Spinal cord (tissue), 10 donors: ENCODE data around the gene ESPNL. TPM values are rescaled to one million over a fixed set of nuclear protein-coding genes. Genes with fewer than 3 reads are reported as not detected.

ENCODE experiments used
- DNase-seq, 6 donors: peaks; one replicate each; pipeline versions ENCODE4 v3.0.0 to v3.0.0-alpha.2; 2013 to 2015; ENCODE audit warnings: low spot score in 6 of 6, low read depth in 4 of 6
- H3K27ac ChIP-seq: one replicate; pipeline ENCODE4 v1.5.1; 2013; ENCODE audit warnings: low read depth, low read length, control low read depth
- H3K27me3 ChIP-seq: one replicate; pipeline ENCODE4 v1.6.1; 2013; ENCODE audit warnings: low read length; ENCODE audit not compliant: control insufficient read depth, insufficient read depth
- H3K36me3 ChIP-seq: one replicate; pipeline ENCODE4 v1.6.1; 2013; ENCODE audit warnings: low read length; ENCODE audit not compliant: control insufficient read depth, insufficient read depth
- H3K4me1 ChIP-seq: one replicate; pipeline ENCODE4 v1.6.1; 2013; ENCODE audit warnings: low read length; ENCODE audit not compliant: control insufficient read depth, insufficient read depth
- H3K4me3 ChIP-seq: one replicate; pipeline ENCODE4 v1.5.1; 2013; ENCODE audit warnings: low read depth, low read length, control low read depth
- H3K9me3 ChIP-seq: one replicate; pipeline ENCODE4 v1.6.1; 2013; ENCODE audit warnings: low read length; ENCODE audit not compliant: control insufficient read depth, insufficient read depth
- WGBS: methylation state at CpG from one replicate; pipeline ENCODE4 v1.1.5; 2013; ENCODE audit warnings: missing lambda C conversion rate; ENCODE audit not compliant: insufficient coverage; 5-methylcytosine and 5-hydroxymethylcytosine counted together
- polyA plus RNA-seq, 2 donors: library from polyadenylated mRNA; unstranded; fragments of 120-200 nt; gene quantifications; one replicate each; pipeline ENCODE4 v1.2.1, GENCODE V29; 2013; ENCODE audit not compliant: insufficient read length in 2 of 2
- total RNA-seq, 2 donors: library from RNA; depleted of rRNA in 1 of 2; stranded (reverse); fragments of 120-200 nt in 1 of 2; fragments of >200 nt in 1 of 2; gene quantifications; one replicate each; pipeline versions ENCODE4 v1.2.3 to v1.2.4, GENCODE V29; 2013 to 2014
- donor health status: healthy.

ESPNL gene
- total and polyA plus RNA-seq, 4 donors, result 0.43 to 4.3 (median 0.70) TPM

DNA sequence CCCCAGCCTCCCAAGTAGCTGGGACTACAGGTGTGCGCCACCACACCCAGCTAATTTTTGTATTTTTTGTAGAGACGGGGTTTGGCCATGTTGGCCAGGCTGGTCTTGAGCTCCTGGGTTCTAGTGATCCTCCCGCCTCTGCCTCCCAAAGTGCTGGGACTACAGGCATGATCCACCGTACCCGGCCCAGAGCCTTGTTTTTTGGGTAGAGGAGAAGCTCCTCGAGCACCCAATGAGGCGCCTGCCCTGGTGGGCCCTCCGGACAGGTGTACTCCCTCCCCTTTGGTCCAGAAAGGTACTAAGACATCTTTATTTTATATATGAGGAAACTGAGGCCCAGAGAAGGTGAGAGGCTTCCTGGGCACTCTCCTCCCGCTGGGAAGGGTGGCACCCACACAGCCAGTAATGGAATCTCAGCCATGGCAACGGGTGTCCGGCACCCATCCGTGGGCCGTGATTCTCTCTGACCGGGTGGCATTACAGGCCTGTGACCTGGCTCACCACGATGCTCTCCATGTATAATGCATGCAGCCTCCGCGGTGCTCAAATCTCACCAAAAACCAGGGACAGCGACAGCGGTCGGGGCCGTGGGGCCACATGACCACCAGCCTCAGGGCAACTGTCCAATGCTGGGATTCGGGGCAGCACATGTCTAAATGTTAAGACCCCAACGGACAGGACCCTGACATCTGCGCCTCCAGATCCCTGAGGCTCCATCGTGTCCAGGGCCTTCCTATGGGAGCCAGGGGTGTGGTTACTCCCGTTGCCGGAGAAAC lies 21.6 kb downstream of the ESPNL start:
- H3K4me1 ChIP-seq, result peaks cover 14% of the 10 kb centered on the region
- WGBS, result 85% methylated on average over 21 of the region's 27 CpGs
- no peak for DNase-seq
- H3K9me3 ChIP-seq, result no peaks in the 10 kb centered on the region
- no peaks in the 10 kb centered on the region for H3K36me3 ChIP-seq
- no peak overlapping the region for H3K27ac ChIP-seq
- H3K4me3 ChIP-seq, result no peak overlapping the region
- H3K27me3 ChIP-seq, result peaks cover 4% of the 10 kb centered on the region

DNA sequence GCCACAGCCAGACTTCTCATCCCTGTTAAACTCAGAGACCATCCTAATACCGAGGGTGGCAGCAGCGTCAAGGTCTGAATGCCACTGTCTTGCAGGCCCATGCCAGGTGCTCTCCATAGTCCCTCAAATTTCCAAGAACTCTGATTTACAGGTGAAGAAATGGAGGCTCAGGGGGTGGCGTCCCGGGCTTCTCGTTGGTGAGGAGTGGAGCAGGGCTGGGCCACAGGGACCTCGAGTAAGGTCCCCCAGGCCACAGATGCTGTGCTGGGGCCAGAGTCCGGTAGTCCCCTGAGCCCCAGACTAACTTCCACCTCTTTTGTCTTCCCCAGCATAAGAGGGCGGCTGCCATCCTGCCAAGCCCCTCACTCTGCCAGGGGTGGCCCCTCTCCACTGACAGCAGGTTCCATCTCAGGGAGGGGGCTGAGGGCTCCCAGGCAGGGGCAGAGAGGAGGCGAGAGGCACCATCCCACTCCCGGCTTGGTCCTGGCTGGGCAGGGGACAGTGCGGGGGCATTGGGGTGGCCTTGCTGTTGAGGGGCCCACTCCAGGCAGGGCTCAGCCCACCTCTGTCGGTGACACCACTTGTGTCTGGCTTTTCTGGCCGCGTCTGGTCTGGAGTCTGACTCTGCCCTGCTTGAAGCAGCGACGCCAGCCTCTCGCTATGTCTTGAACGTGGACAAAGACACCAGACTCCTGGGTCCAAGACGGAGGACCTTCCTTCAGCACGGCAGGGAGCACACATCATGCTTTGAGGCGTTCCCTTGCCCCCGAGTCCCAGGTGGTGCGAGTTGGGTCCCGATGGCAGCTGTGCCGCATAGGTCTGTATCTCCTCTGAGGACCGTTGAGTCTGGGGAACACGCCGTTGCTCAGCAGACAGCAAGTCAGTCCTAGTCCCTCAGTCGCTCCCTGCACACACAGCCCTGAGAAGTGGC lies 22.4 kb downstream of the ESPNL start:
- WGBS, result 83% methylated on average over 29 of the region's 29 CpGs
- Histone ChIP-seq H3K27me3 (peaks cover 3% of the 10 kb centered on the region), H3K4me1 (peaks cover 19% of the 10 kb centered on the region), H3K9me3 (no peaks in the 10 kb centered on the region), H3K27ac (no peak overlapping the region), H3K4me3 (no peak overlapping the region), H3K36me3 (no peaks in the 10 kb centered on the region)
- no peak for DNase-seq

- WGBS, result 88% methylated on average over 19 of the region's 22 CpGs
- Histone ChIP-seq H3K9me3 (no peaks in the 10 kb centered on the region), H3K4me3 (no peak overlapping the region), H3K27me3 (peaks cover 2% of the 10 kb centered on the region), H3K4me1 (peaks cover 25% of the 10 kb centered on the region), H3K36me3 (no peaks in the 10 kb centered on the region), H3K27ac (no peak overlapping the region)
- no peak for DNase-seq
Measured at GRCh38 chr2:238123218-238123971, 23.3 kb downstream of the ESPNL start.

GRCh38 chr2:238123991-238124470 lies 23.9 kb downstream of the ESPNL start:
- no peaks in the 10 kb centered on the region for H3K9me3 ChIP-seq
- DNase-seq, result no peak
- peaks cover 2% of the 10 kb centered on the region for H3K27me3 ChIP-seq

DNA sequence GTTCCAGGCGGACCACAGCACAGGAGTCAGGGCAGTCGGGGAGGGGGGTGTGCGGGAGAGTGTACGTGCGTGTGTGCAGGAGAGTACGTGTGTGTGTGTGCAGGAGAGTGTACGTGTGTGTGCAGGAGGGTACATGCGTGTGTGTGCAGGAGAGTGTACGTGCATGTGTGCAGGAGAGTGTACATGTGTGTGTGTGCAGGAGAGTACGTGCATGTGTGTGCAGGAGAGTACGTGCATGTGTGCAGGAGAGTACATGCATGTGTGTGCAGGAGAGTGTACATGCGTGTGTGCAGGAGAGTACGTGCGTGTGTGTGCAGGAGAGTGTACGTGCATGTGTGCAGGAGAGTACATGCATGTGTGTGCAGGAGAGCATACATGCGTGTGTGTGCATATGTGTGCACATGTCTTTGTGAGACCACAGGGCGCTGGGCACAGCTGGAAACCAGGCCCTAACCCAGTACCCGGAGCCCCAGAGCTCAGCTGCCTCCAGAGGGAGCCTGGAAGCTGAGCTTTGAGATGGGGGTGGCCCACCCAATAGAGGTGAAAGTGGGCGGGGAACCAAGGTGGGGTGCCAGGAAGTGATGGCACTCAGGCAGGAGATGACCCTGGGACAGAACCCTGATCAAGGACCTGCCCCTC lies 24.5 kb downstream of the ESPNL start:
- H3K27me3 ChIP-seq, result peaks cover 2% of the 10 kb centered on the region
- H3K9me3 ChIP-seq, result no peaks in the 10 kb centered on the region
- H3K4me3 ChIP-seq, result no peak overlapping the region
- H3K27ac ChIP-seq, result no peak overlapping the region
- DNase-seq, result no peak
- peaks cover 25% of the 10 kb centered on the region for H3K4me1 ChIP-seq
- 78% methylated on average over 19 of the region's 19 CpGs for WGBS
- H3K36me3 ChIP-seq, result no peaks in the 10 kb centered on the region

More at GRCh38 chr2:238123991-238124470, 23.9 kb downstream of the ESPNL start:
- Histone ChIP-seq H3K4me3 (no peak overlapping the region), H3K4me1 (peaks cover 25% of the 10 kb centered on the region), H3K36me3 (no peaks in the 10 kb centered on the region), H3K27ac (no peak overlapping the region)
- WGBS, result 77% methylated on average over 13 of the region's 14 CpGs

- peaks cover 3% of the 10 kb centered on the region for H3K36me3 ChIP-seq
- peaks cover 2% of the 10 kb centered on the region for H3K27me3 ChIP-seq
- DNase-seq, result no peak
- no peak overlapping the region for H3K4me3 ChIP-seq
- H3K4me1 ChIP-seq, result peaks cover 19% of the 10 kb centered on the region
- no peak overlapping the region for H3K27ac ChIP-seq
- 87% methylated on average over 12 of the region's 20 CpGs for WGBS
- no peaks in the 10 kb centered on the region for H3K9me3 ChIP-seq
Measured at GRCh38 chr2:238125127-238125885, 25.2 kb downstream of the ESPNL start.

GRCh38 chr2:238126338-238126737 lies 26.2 kb downstream of the ESPNL start:
- Histone ChIP-seq H3K4me3 (no peak overlapping the region), H3K36me3 (peaks cover 3% of the 10 kb centered on the region), H3K9me3 (no peaks in the 10 kb centered on the region), H3K4me1 (peaks cover 11% of the 10 kb centered on the region), H3K27me3 (no peaks in the 10 kb centered on the region), H3K27ac (no peak overlapping the region)
- DNase-seq, result no peak
- 97% methylated on average over 2 of the region's 2 CpGs for WGBS

DNA sequence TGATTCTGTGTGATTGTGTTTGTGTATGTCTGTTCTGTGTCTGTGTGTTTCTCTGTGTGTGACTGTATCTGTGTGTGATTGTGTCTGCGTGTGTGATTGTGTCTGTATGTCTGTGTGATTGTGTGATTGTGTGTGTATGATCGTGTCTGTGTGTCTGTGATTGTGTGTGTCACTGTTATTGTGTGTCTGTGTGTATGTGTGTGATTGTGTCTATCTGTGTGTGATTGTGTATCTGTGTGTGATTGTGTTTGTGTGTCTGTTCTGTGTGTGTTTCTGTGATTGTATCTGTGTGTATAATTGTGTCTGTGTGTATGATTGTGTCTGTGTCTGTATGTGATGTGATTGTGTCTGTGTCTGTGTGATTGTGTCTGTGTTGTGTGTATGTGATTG lies 26.6 kb downstream of the ESPNL start:
- no peaks in the 10 kb centered on the region for H3K9me3 ChIP-seq
- H3K4me1 ChIP-seq, result peaks cover 11% of the 10 kb centered on the region
- H3K27me3 ChIP-seq, result no peaks in the 10 kb centered on the region
- DNase-seq, result no peak
- H3K36me3 ChIP-seq, result peaks cover 3% of the 10 kb centered on the region
- no peak overlapping the region for H3K4me3 ChIP-seq
- WGBS, result 69% methylated on average over 2 of the region's 2 CpGs
- H3K27ac ChIP-seq, result no peak overlapping the region
